PC-3 (cell line): Measurements from ENCODE around the gene KCNV2. TPM values are rescaled to one million over a fixed set of nuclear protein-coding genes. Genes with fewer than 3 reads are reported as not detected.

Source experiments
- ATAC-seq: fragments of 200-7000 bp; cut with Tn5 transposase; 2 replicates; pipeline ENCODE4 v1.9.1; 2020; ENCODE audit warnings: mild to moderate bottlenecking, moderate library complexity
- BruUV-seq: library from RNA; stranded (reverse); fragments of 400-500 nt; replicated peaks from 2 replicates; lab custom pipeline; 2021; lab: Mats Ljungman, UMichigan
- CTCF ChIA-PET: fragments of 300-600 bp; sonication (Branson Sonifier 250); formaldehyde crosslinking; loops from one replicate; lab custom pipeline; 2022; ENCODE audit warnings: antibody characterized with exemption; lab: Charles Lee
- POLR2A ChIA-PET: fragments of 300-600 bp; sonication (Branson Sonifier 250); formaldehyde crosslinking; loops from one replicate; lab custom pipeline; 2022; ENCODE audit warnings: antibody characterized with exemption; ENCODE audit not compliant: unreplicated experiment; lab: Charles Lee
- DNase-seq: peaks from one replicate; pipeline ENCODE4 v3.0.0-alpha.2; 2015
- H2AFZ ChIP-seq: fragments of 300-600 bp; sonication (generic); 2 replicates; pipeline ENCODE4 v1.6.0; 2016; ENCODE audit warnings: antibody characterized with exemption, low read length
- H3F3A ChIP-seq: fragments of 300-600 bp; sonication (generic); one replicate; pipeline ENCODE4 v1.6.0; 2017; ENCODE audit warnings: antibody characterized with exemption, low read length, control low read depth, mild to moderate bottlenecking; ENCODE audit not compliant: unreplicated experiment
- H3K27ac ChIP-seq: fragments of 300-600 bp; sonication (generic); 2 replicates; pipeline ENCODE4 v1.5.1; 2016; ENCODE audit warnings: mild to moderate bottlenecking, low read length
- H3K27me3 ChIP-seq: fragments of 300-600 bp; sonication (generic); 2 replicates; pipeline ENCODE4 v1.6.1; 2016; ENCODE audit warnings: low read length, mixed read lengths
- H3K36me3 ChIP-seq: fragments of 300-600 bp; sonication (generic); 2 replicates; pipeline ENCODE4 v1.6.1; 2016; ENCODE audit warnings: low read depth, mixed run types, low read length, mixed read lengths
- H3K4me1 ChIP-seq: fragments of 300-600 bp; sonication (generic); 2 replicates; pipeline ENCODE4 v1.5.1; 2016; ENCODE audit warnings: low read length; ENCODE audit not compliant: insufficient read depth
- H3K4me2 ChIP-seq: fragments of 300-600 bp; sonication (generic); 2 replicates; pipeline ENCODE4 v1.6.0; 2016; ENCODE audit warnings: low read length
- H3K4me3 ChIP-seq: fragments of 300-600 bp; sonication (generic); 2 replicates; pipeline ENCODE4 v1.5.1; 2016; ENCODE audit warnings: mild to moderate bottlenecking, low read length, mixed read lengths
- H3K79me2 ChIP-seq: fragments of 300-600 bp; sonication (generic); 2 replicates; pipeline ENCODE4 v1.6.1; 2017; ENCODE audit warnings: low read length, mixed read lengths
- H3K9ac ChIP-seq: fragments of 300-600 bp; sonication (generic); 2 replicates; pipeline ENCODE4 v1.6.0; 2016; ENCODE audit warnings: mild to moderate bottlenecking, low read length
- H3K9me2 ChIP-seq: fragments of 300-600 bp; sonication (generic); replicated peaks from 2 replicates; pipeline ENCODE4 v1.6.1; 2016; ENCODE audit warnings: mixed run types, low read length, mixed read lengths
- H3K9me3 ChIP-seq: fragments of 300-600 bp; sonication (generic); 2 replicates; pipeline ENCODE4 v1.6.1; 2016; ENCODE audit warnings: low read length, mixed read lengths
- H4K20me1 ChIP-seq: fragments of 300-600 bp; sonication (generic); 2 replicates; pipeline ENCODE4 v1.6.1; 2016; ENCODE audit warnings: low read length, mixed read lengths
- CTCF ChIP-seq: fragments of 300-600 bp; sonication (generic); conservative IDR thresholded peaks from 2 replicates; pipeline ENCODE4 v1.5.1; 2017; ENCODE audit warnings: antibody characterized with exemption, low read depth, mild to moderate bottlenecking, low read length
- EZH2 ChIP-seq: fragments of 300-600 bp; sonication (generic); IDR thresholded peaks from one replicate; pipeline ENCODE4 v1.6.1; 2017; ENCODE audit warnings: antibody characterized with exemption, mild to moderate bottlenecking, low read length; ENCODE audit not compliant: unreplicated experiment
- EZH2phosphoT487 ChIP-seq: fragments of 300-600 bp; sonication (generic); IDR thresholded peaks from 2 replicates; pipeline ENCODE4 v1.6.1; 2018; ENCODE audit warnings: mild to moderate bottlenecking, antibody characterized with exemption, low read length, borderline replicate concordance
- intact Hi-C: fragments of 100-400 bp; cut with micrococcal nuclease; formaldehyde crosslinking; loops from 2 replicates; pipeline ENCODE4 v1.9.0; 2023
- total RNA-seq: library from RNA; depleted of rRNA; stranded (reverse); fragments of >200 nt; gene quantifications from 2 replicates; pipeline ENCODE4 v1.2.3, GENCODE V29; 2014

The KCNV2 gene
- total RNA-seq, 1 experiment from 2014 or later, result not detected

GRCh38 chr9:2727966-2728613 lies 10.8 kb downstream of the KCNV2 start:
- POLR2A ChIA-PET, result no interaction called here
- no peak overlapping the region for H2AFZ ChIP-seq
- no peaks in the 10 kb centered on the region for H3K27me3 ChIP-seq
- H3K9me3 ChIP-seq, result no peaks in the 10 kb centered on the region
- no peak overlapping the region for H3K4me3 ChIP-seq
- intact Hi-C loops, result loop anchor here (5.0 to 10.0 kb wide), 2 partner anchors 263 to 496 kb away; no protein-coding TSS in a partner anchor
- H4K20me1 ChIP-seq, result no peaks in the 10 kb centered on the region
- ATAC-seq, result peak; percentile 78
- peak overlapping the region; percentile 16; the same call in 1 of the 2 replicates for H3K4me2 ChIP-seq
- no peak overlapping the region for H3K27ac ChIP-seq
- H3K9me2 ChIP-seq, result no peaks in the 10 kb centered on the region
- no peaks in the 10 kb centered on the region for H3F3A ChIP-seq
- no TSS peak for BruUV-seq
- H3K4me1 ChIP-seq, result no peaks in the 10 kb centered on the region; the same call in 1 of the 2 replicates
- no peaks in the 10 kb centered on the region for H3K79me2 ChIP-seq
- no peak overlapping the region for H3K9ac ChIP-seq
- TF ChIP-seq CTCF (peak; percentile 87), EZH2phosphoT487 (no peak)
- H3K36me3 ChIP-seq, result no peaks in the 10 kb centered on the region
- peak; percentile 69 for DNase-seq
- CTCF ChIA-PET, result no interaction called here

- intact Hi-C loops, result loop anchor here (5.0 to 10.0 kb wide), 2 partner anchors 264 to 497 kb away; no protein-coding TSS in a partner anchor
- no peaks in the 10 kb centered on the region for H3F3A ChIP-seq
- H3K79me2 ChIP-seq, result no peaks in the 10 kb centered on the region
- no peak overlapping the region for H3K27ac ChIP-seq
- peak; percentile 45 for DNase-seq
- no peaks in the 10 kb centered on the region for H3K27me3 ChIP-seq
- H4K20me1 ChIP-seq, result no peaks in the 10 kb centered on the region
- no peaks in the 10 kb centered on the region for H3K9me3 ChIP-seq
- ATAC-seq, result peak; percentile 39
- no peak overlapping the region for H3K9ac ChIP-seq
- no peak overlapping the region for H3K4me3 ChIP-seq
- no TSS peak for BruUV-seq
- H3K4me1 ChIP-seq, result no peaks in the 10 kb centered on the region; the same call in 1 of the 2 replicates
- no peak overlapping the region for H3K4me2 ChIP-seq
- no peaks in the 10 kb centered on the region for H3K36me3 ChIP-seq
- ChIA-PET CTCF (interaction anchor here (0.7 kb wide), 1 partner anchor 80 kb away, joined by 4 read pairs; no protein-coding TSS in a partner anchor), POLR2A (no interaction called here)
- no peaks in the 10 kb centered on the region for H3K9me2 ChIP-seq
- TF ChIP-seq EZH2phosphoT487 (no peak), EZH2 (no peak), CTCF (no peak)
- H2AFZ ChIP-seq, result no peak overlapping the region
Observed at GRCh38 chr9:2729003-2729402, 11.7 kb downstream of the KCNV2 start.

- POLR2A ChIA-PET, result no interaction called here
- Histone ChIP-seq H2AFZ (no peak overlapping the region), H3K4me2 (no peak overlapping the region), H3K27ac (no peak overlapping the region), H3F3A (no peaks in the 10 kb centered on the region), H3K4me3 (no peak overlapping the region), H3K79me2 (no peaks in the 10 kb centered on the region), H3K9me3 (no peaks in the 10 kb centered on the region), H3K9me2 (no peaks in the 10 kb centered on the region), H3K27me3 (no peaks in the 10 kb centered on the region), H3K9ac (no peak overlapping the region), H3K36me3 (no peaks in the 10 kb centered on the region), H3K4me1 (no peaks in the 10 kb centered on the region; the same call in 1 of the 2 replicates), H4K20me1 (no peaks in the 10 kb centered on the region)
- DNase-seq (no peak), ATAC-seq (no peak)
- intact Hi-C loops, result loop anchor here (5.0 to 10.0 kb wide), 2 partner anchors 265 to 497 kb away; no protein-coding TSS in a partner anchor
- TF ChIP-seq CTCF (no peak), EZH2 (no peak), EZH2phosphoT487 (no peak)
- CTCF ChIA-PET, result no interaction called here
- no TSS peak for BruUV-seq
Observed at GRCh38 chr9:2729721-2730120, 12.4 kb downstream of the KCNV2 start.
